GM18868 (cell line): ENCODE results near the gene TUB.

Experiments used
- ATAC-seq: cut with Tn5 transposase; IDR thresholded peaks from one replicate; pipeline ENCODE4 v1.9.1; 2021; ENCODE audit warnings: mild to moderate bottlenecking, moderate library complexity; ENCODE audit not compliant: unreplicated experiment

Gene TUB

DNA sequence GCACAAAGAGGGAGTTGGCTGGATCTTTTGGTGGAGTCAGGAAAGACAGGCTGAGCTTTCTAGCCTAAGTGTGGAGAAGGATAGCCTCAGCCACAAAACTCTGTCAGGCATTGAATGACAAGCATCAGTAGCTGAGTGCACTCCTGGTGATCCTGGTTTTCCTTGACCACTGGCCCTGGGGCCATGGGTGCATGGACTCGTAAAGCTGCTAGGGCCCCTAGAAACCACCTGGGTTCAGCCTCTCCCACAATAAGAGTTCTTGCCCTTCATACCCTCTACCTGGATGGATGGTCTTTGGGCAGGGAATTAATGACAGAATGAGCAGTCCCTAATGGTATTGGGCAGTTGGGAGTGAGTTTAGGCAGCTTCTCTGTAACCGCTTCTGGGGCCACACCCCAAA, 22.9 kb downstream of the TUB start:
- ATAC-seq: no peak

DNA sequence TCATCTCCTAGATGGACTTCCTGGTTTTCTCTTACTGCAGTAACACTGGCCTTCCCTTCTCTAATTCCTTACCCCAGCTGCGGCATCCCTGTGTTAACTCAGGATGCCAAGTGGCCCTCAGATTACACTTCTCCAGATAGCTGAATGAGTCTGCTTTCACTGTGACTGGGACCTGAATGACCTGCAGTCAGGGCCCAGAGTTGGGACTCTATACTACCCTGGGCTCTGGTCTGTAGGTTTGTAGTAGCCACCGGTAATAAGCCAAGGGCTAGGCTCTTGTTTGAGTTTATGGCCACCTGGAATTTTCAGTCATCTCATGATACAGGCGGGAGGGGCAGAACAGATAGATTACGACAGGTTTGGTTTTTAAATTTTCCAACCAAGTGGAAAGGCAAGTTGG, 24.1 kb downstream of the TUB start:
- no peak for ATAC-seq

DNA sequence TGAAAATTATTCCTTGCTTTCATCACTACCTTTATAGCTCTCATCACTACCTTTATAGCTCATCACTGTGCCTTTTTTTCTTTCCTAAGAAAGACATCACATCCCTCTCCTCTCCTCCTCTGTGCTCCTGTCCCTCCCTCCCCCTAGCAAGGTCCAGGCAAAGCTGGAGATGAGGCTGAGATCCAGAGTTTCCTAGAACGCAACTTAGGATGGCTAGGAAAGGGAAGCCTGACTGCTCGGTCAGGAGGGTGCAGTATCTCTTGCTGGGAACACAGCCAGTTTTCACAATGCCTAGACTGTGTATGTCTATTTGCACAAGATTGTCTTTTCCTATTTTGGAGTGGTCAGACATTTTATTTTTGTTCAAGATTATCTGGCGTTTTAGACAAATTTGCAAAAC, 24.7 kb downstream of the TUB start:
- ATAC-seq: no peak

DNA sequence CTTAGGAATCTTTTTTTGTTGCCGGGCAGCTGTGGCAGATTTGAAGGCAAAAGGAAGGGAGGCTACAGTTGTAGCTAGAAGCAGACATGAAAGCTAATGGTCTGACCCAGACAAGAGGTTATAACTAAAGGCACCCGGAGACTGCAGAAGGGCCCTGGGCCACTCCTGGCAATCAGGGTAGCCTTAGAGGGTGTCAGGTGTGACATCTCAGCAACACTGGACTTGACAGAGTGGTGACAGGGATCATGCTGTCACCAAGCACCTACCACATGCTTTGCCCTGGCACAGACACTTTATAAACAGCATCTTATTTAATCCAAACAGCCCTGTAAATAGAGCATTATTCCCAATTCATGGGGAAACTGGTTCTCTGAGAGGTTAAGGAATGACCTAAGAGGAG, 25.7 kb downstream of the TUB start:
- no peak for ATAC-seq

DNA sequence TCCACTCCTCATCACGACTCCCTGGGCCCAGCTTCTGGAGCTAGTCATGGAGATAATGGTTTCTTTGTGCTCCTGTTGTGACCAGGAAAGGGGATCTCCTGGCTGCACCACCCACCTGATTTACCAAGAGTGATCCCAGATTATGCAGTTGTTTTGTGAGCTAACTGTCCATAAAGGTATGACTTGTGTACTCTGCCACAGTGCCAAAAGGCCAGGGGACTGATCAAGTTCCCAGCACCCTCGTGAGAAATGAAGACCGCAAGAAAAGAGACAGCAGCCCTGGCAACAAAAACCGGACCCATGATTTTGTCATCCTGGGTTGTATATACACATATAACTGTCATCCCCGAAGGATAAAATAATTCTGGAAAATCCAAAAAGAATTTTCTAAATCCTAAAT, 26.6 kb downstream of the TUB start:
- no peak for ATAC-seq

DNA sequence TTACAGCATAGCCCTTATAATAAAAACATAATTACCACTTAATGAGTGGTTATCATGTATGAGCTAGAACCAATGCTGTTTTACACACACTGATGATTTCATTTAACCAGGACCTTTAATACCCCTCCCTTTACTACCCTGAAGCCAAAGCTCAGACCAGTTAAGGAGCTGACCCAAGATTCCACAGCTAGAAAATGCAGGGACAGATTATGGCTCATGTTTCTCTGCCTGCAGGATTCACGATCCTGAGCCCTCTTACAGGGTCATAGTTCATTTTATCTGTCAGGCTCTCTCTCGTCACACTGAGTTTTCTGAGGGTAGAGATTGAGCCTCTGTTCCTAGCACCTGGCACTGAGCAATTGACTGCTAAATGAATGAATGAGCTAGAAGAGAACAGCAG, 27.4 kb downstream of the TUB start:
- ATAC-seq: no peak

DNA sequence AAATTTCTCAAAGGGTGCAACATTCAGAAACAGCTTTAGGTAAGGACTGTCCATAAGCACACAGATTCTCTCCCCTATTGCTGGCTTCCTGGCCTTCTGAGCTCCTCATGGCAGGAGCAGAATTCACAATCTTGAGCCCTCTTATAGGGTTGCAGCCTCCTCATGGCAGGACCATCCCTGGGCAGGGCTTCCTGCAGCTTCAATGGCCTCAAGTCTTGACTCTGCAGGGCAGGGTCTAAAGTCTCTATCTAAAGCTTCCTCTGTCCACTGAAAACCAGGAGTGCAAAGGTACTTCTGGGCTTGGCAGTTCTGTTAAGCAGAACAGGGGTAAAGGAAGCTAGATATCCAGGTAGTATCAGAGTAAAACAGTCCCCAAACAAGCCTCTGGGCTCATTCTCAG, 28.7 kb downstream of the TUB start:
- ATAC-seq: no peak

DNA sequence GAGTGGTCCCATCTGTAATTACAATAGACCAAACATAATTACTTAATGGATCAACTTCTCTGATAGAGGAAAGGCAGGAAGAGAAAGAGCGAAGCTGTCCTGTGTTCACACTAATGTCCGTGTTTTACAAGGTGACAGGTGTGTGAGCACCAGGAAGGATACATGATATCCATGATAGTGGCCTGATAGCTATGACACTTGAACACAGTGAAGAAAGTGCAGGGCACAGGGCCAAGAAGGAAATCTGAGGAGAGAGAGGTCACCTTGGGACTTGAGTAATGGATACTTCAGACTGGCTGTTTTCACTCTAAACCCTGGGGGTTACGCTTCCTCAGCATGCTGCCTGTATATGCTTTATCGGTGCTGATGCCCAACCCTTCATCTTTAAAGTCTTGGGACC, 29.4 kb downstream of the TUB start:
- no peak for ATAC-seq

DNA sequence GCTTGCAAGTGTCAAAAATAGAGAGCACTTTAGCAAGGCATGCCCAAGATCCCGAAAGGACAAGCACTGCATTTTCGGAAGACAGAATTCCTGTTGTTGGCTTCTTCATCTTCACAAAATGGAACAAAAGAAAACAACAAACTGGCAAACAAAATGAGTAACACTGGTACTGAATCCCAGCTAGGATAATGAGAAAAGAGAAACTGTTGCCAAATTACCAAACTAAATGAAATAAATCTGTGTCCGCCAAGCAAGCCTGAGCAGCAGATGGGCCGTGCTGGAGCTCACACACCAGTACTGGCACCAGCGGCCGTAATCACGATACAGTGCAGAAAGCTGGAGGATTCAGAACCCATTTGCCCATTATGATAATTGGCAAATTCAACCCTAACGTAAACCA, 30.6 kb downstream of the TUB start:
- no peak for ATAC-seq

DNA sequence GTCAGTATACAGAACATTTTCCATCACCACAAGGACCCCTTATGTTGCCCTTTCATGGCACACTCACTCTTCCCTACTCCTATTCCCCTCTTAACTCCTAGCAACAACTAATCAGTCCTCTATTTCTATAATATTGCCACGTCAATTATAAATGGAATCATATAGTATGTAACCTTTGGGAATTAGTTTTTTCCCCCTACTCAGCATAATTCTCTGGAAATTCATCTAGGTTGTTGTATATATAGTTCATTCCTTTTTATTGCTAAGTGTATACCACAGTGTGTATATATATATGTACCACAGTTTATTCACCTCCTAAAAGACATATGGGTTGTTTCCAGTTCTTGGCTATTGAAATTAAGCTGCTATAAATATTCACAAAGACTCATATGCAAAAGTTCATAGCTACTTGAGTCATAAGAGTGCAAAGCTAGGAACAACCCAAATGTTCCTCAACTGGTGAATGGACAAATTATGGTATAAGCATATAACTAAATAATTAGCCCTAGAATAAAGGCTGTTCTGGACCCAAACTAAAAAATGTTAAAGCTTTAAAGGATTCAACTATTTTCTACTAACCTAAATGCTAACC, 41.3 kb downstream of the TUB start:
- no peak for ATAC-seq

DNA sequence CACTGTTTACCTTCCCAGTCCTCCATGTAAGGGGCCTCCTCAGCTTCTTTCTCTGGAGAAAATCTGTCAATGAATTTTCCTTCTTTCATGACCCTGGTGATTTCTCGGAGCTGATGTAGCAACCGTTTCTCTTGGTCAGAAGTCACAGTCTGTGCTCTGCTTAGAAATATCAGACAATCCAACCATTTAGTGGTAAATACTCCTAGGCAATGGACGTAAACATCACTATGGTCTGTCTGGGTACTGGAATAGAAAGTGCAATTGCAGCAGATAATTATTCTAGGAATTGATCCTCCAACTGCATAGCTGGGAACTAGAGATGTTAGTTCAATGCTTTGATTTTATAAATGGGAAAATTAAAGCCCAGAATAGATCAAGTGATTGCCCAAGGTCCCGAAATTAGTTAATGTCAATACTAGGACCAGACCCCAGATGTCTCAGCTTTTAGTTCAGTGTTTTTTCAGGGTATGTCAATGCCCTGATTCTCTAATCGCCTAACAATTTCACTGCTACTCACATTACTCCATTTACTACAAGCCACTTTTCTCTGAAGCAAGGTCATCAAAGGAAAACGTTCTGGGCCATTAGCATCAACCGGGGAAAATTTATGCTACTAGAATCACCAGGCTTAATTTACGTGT, 45.8 kb downstream of the TUB start:
- ATAC-seq: no peak

DNA sequence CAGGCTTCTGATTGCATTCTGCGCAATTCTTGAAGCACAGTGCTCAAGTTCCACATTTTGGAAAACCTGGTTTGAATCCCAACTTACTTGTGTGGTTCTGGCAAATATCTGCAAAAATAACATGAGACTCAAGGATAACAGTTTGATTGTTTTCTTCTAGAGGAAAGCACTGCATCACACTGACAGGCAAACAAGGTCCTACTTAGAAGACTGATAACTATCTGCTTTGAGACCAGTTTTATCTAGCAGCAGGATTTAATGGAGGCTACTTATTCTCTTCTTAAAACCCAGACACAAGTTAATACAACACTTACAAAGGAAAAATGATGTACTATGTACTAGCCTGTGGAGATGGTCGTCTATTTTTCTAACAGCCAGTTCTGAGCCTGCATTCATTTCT, 46.4 kb downstream of the TUB start:
- no peak for ATAC-seq

DNA sequence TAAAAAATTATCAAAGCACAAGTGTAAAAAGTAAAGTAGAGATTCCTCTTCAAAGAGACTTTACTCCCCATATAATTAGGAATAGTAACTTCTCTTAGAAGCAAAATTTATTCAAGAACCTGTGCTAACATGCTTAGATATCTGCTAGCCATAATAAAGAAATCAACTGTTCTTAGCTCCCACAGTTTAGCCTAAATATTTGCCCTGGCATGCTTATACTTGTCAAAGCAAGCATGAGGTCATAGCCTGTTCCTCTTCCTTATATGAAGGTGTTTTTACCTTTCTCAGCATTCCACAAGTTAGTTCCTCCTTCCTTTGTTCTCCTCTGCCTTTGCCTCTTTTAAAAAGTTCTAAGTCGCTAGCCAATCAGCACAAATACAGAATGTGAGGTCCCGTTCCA, 57.5 kb downstream of the TUB start:
- no peak for ATAC-seq

DNA sequence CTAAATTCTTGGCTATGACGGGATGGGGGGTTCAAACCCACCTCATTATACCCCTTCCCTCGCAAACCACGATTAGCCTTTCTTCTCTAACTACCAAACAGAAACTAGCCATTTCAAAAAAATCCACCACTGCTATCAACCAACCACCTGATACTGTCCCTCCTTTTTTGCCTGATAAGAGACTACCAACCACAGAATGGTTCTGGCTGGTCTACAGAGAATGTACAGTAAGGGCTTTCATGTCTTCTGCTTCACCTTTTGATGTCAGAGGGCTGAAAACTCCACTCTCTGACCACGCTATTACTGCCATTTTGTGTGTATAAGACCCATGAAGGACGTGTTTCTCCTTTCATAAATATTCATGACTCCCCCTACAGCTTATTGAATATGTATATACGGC, 68.7 kb downstream of the TUB start:
- no peak for ATAC-seq
